ENCODE results near the gene KRTAP19-8. TPM values are rescaled to one million over a fixed set of nuclear protein-coding genes. Genes with fewer than 3 reads are reported as not detected.

KRTAP19-8 gene
- polyA plus RNA-seq, 1 donor (not counting 4 experiments of a cell fraction or from before 2014, with no cell fraction given): not detected

DNA sequence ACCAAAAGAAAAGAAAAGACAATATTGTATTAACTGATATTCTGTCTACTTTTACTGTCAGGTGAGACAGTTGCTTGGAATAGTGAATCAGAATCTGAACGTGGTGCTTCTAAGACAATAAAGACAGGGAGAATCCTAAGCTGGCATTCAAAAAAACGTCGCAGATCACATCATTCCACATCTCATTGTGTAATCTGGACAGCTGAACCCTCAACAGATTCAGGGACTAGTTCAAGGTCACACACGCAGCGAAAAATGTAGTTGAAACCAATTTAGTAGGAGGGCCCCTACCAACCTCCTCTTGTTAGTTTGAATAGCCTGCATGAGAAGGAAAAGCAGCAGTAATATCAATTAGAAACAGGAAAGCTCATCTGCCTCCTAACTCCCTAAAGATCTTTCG lies 46.4 kb upstream of the KRTAP19-8 start:
- Histone ChIP-seq H2AFZ (ENCODE audit: control insufficient read depth, low read length) (no peak overlapping the region), H3K27ac (ENCODE audit: control insufficient read depth, insufficient read depth, low read length) (no peak overlapping the region), H3K36me3 (ENCODE audit: control insufficient read depth in 2 of 2, extremely low read depth in 1 of 2, insufficient read depth in 2 of 2, low read length in 2 of 2) (no peaks in the 10 kb centered on the region), H3K4me1 (ENCODE audit: control insufficient read depth, extremely low read depth, insufficient read depth, low read length) (no peaks in the 10 kb centered on the region), H3K4me3 (ENCODE audit: control insufficient read depth in 2 of 3, extremely low read depth in 1 of 3, insufficient read depth in 2 of 3, low read depth in 1 of 3, low read length in 3 of 3) (no peak overlapping the region), H4K20me1 (ENCODE audit: control insufficient read depth, extremely low read depth, insufficient read depth, low read length) (no peaks in the 10 kb centered on the region), H3K9me3 (ENCODE audit: control insufficient read depth, low read depth, low read length) (no peaks in the 10 kb centered on the region), H3K9ac (ENCODE audit: control insufficient read depth, extremely low read depth, insufficient read depth, low read length) (no peak overlapping the region), H3K4me2 (ENCODE audit: control insufficient read depth, extremely low read depth, insufficient read depth, low read depth, low read length) (no peak overlapping the region), H3K9me1 (ENCODE audit: control insufficient read depth, extremely low read depth, insufficient read depth, low read length) (no peaks in the 10 kb centered on the region), H3K27me3 (ENCODE audit: control insufficient read depth, extremely low read depth, insufficient read depth, low read length) (no peaks in the 10 kb centered on the region), H3K79me2 (ENCODE audit: control insufficient read depth, insufficient read depth, low read length) (no peaks in the 10 kb centered on the region)
- no peak for FAIRE-seq
- dilution Hi-C loops (cut with MboI; ENCODE audit: extremely low pct_ligation_motif_present, low sequenced_read_pairs): no loop called here
- no peak for DNase-seq (ENCODE audit: low read depth, low spot score)
- TF ChIP-seq EZH2 (IDR thresholded peaks at IDR 0.05; ENCODE audit: low read length) (no peak), CTCF (optimal IDR thresholded peaks at IDR 0.05 in 1 of 3, IDR thresholded peaks at IDR 0.05 in 1 of 3, conservative IDR thresholded peaks at IDR 0.05 in 1 of 3; ENCODE audit: extremely low read depth in 1 of 3, insufficient read depth in 2 of 3, low read length in 3 of 3) (no peak)

GRCh38 chr21:31078796-31079195 lies 40.5 kb upstream of the KRTAP19-8 start:
- Histone ChIP-seq H3K4me1 (ENCODE audit: control insufficient read depth, extremely low read depth, insufficient read depth, low read length) (no peaks in the 10 kb centered on the region), H3K9me3 (ENCODE audit: control insufficient read depth, low read depth, low read length) (no peaks in the 10 kb centered on the region), H3K9me1 (ENCODE audit: control insufficient read depth, extremely low read depth, insufficient read depth, low read length) (no peaks in the 10 kb centered on the region), H3K27ac (ENCODE audit: control insufficient read depth, insufficient read depth, low read length) (no peak overlapping the region), H3K4me2 (ENCODE audit: control insufficient read depth, extremely low read depth, insufficient read depth, low read depth, low read length) (no peak overlapping the region), H2AFZ (ENCODE audit: control insufficient read depth, low read length) (no peak overlapping the region), H3K36me3 (ENCODE audit: control insufficient read depth in 2 of 2, extremely low read depth in 1 of 2, insufficient read depth in 2 of 2, low read length in 2 of 2) (no peaks in the 10 kb centered on the region), H3K27me3 (ENCODE audit: control insufficient read depth, extremely low read depth, insufficient read depth, low read length) (no peaks in the 10 kb centered on the region), H3K79me2 (ENCODE audit: control insufficient read depth, insufficient read depth, low read length) (no peaks in the 10 kb centered on the region), H3K4me3 (ENCODE audit: control insufficient read depth in 2 of 3, extremely low read depth in 1 of 3, insufficient read depth in 2 of 3, low read depth in 1 of 3, low read length in 3 of 3) (no peak overlapping the region), H3K9ac (ENCODE audit: control insufficient read depth, extremely low read depth, insufficient read depth, low read length) (no peak overlapping the region), H4K20me1 (ENCODE audit: control insufficient read depth, extremely low read depth, insufficient read depth, low read length) (no peaks in the 10 kb centered on the region)
- TF ChIP-seq EZH2 (IDR thresholded peaks at IDR 0.05; ENCODE audit: low read length) (no peak), CTCF (optimal IDR thresholded peaks at IDR 0.05 in 1 of 3, IDR thresholded peaks at IDR 0.05 in 1 of 3, conservative IDR thresholded peaks at IDR 0.05 in 1 of 3; ENCODE audit: extremely low read depth in 1 of 3, insufficient read depth in 2 of 3, low read length in 3 of 3) (no peak)
- DNase-seq (ENCODE audit: low read depth, low spot score): no peak
- FAIRE-seq: no peak
- dilution Hi-C loops (cut with MboI; ENCODE audit: extremely low pct_ligation_motif_present, low sequenced_read_pairs): no loop called here
